Stimulated activated CD4-positive, alpha-beta T cell treated with anti-CD3 and anti-CD28 coated beads, Interleukin-15, amount 100 ng/mL, for 1 hour (primary cell): Measurements from ENCODE around the gene MLPH.
A peak's percentile ranks its signal among the peaks of the same experiment; 100 is the strongest.

Source experiments
- DNase-seq, 2 donors: peaks; one replicate each; pipeline ENCODE4 v3.0.0-alpha.2; 2020; ENCODE audit warnings: low read depth in 1 of 2, low spot score in 1 of 2

The MLPH gene

GRCh38 chr2:237475704-237476141 is 11.3 kb upstream of the MLPH start:
- DNase-seq, result peak in 1 of 2 donors; percentile 20

GRCh38 chr2:237478095-237478494 is 9.0 kb upstream of the MLPH start:
- no peak for DNase-seq

- no peak for DNase-seq
Measured at GRCh38 chr2:237478979-237479378, 8.1 kb upstream of the MLPH start.

- no peak for DNase-seq
Measured at GRCh38 chr2:237479747-237480146, 7.3 kb upstream of the MLPH start.

DNA sequence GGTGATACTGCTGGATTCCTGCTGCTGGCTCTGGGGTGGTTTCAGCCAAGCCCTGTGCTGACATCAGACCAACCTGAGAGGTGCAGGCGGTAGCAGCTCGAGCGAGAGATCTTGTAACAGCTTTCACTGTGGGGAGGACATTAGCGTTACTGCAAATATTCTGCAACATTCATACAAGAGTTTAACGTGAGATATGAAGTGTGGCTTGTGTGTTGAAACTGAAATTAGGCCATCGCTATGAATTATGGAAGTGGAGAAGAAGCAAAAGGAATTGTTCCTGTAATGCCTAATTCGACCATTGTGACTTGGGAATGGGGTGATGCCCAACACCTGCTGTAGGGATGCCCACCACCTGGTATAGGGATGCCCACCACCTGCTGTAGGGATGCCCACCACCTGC is 6.5 kb upstream of the MLPH start:
- DNase-seq, result no peak

- no peak for DNase-seq
Measured at GRCh38 chr2:237480988-237481525, 6.0 kb upstream of the MLPH start.

DNA sequence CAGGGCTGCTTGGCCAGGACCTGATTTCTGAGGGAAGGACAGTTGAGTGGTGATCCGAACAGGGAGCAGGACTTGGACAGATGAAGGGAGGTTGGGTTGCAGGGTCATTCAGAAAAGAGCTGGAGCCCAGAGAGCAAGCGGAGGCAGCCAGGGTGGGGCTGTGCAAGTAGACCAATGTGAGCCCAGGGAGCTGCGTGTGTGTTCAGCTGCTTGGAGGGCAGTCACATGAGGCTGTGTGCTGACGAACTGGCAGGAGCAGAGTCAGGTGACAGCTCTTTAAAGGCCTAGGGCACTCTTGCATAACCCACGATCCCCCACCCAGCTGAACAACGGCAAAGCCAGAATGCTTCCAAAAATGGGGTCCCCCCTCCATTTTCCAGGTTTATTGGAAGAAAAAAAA is 4.6 kb upstream of the MLPH start:
- no peak for DNase-seq

DNA sequence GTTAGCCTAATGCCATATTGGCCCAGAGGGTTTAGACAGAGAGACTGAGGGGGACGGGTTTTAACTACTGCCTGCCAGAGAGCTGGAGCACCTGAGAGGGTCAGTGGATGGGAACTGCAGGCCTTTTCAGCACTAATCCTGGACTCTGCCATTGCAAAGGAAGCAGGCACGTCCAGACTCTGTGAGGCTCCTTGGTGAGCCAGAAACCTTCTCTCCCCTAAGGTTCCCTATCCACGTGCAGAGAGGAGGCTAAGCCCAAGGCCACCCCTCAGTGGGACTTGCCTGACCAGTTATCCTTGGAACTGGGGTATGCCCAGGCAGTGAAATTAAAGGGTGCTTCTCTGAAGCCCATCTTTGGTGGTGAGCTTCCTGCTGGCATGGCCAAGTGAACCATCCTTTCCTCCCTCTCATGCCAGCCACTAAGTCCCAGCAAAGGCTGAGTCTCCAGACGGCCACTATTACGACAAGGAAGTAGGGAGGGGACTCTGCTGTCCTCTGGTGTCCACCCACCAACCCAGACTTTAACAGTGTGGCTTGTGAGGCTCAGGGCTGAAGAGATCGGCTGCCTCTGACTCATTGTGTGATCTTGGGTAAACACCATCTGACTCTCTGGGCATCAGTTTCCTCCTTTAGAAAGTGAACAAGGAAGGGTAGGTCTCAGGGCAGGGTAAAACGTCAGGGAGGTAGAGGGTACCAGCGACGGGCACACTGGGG is 3.9 kb upstream of the MLPH start:
- no peak for DNase-seq

- DNase-seq, result no peak
Measured at GRCh38 chr2:237485304-237485703, 1.7 kb upstream of the MLPH start.

- no peak for DNase-seq
Measured at GRCh38 chr2:237485844-237486243, 1.2 kb upstream of the MLPH start.

DNA sequence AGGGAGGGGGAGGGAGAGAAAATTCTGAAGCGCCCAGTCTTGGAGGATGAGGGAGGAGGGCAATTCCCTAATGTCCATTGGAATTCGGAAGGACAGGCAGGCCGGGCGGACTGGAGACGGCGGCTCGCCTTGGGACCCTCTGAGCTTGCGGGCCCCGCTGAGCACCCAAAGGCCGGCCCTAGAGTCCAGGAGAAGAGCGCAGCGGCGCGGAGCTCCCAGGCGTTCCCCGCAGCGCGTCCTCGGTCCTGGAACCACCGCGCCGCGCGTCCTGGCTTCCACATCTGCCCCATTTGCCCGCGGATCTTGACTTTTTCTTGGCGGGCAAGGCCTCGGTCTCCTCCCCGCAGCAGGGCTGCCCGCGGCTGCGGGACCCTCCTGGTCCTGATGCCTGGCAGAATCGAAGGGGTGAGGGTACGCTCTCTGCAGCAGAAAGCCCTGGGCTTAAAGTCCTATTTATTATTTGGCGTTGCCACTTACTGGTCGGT is 675 bp upstream of the MLPH start:
- no peak for DNase-seq

DNA sequence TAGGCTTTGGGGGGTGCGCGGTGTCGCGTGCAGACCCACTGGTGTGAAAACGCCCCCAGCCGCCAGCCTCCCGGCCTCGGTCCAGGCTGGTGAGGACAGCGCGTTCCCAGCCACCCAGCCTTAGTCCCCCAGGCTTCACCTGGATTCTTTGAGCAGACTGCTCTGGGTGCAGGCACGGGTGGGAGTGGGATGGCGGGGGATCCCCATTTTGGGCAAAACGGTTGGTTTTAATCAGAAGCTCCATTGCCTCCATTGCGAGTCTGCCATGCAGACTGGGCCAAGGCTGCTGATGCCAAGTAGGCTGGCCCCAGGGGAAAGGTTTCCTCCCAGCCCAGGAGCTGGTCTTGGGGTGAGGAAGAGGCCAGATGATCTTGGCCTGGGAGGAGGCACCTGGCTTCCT is 445 bp downstream of the MLPH start:
- no peak for DNase-seq

DNA sequence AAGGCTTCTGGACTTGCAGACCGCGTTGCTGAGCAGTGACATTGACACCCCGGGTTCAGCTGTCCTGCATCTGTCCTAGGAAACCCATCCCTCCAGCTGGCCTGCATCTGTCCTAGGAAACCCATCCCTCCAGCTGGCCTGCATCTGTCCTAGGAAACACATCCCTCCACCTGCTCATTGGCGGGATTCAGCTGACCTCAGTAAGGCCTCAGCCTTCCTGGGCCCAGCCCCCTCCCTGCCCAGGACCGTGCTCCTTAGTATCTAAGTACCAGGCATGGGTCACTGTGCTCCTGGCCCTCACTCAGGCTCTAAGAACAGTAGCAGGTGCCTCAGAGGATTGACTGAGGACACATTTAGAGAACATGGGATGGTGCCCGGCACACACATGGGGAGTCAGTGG is 1.2 kb downstream of the MLPH start:
- DNase-seq, result no peak

- no peak for DNase-seq
Measured at GRCh38 chr2:237488901-237489860, 2.1 kb downstream of the MLPH start.

GRCh38 chr2:237490009-237490711 is 3.1 kb downstream of the MLPH start:
- DNase-seq, result no peak

GRCh38 chr2:237490795-237491194 is 3.7 kb downstream of the MLPH start:
- DNase-seq, result no peak

- no peak for DNase-seq
Measured at GRCh38 chr2:237491515-237492118, 4.6 kb downstream of the MLPH start.

DNA sequence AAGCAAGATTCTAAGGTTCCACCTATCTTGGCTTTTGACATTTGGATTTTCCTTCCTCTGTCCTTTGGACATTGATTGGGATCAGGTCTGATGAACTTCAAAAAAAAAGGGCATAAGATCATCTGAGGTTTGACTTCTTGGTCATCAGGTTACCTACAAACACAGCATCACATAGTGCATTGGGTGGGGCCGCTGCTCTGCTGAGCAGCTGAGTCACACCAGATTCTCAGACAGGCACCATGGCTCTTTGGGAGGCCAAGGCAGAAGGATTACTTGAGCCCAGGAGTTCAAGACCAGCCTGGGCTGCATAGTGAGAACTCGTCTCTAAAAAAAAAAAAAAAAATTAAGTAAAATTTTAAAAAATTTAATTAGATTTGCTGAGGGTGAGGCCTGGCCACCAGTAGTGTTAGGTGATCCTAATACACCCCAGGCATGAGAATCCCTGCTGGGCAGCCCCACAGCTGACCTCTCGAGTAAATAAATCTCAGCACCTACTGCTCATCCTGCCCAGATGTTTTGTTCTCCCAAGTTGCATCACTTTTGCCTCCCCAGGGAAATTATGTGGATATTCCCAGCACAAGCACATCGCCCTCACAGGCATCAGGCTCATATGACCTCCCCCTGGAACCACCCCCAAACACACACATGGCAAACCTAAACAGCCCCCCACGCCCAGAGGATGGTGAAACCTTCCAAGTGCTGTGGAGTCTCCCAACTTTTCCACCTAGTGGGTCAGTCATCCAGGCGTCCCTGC is 5.3 kb downstream of the MLPH start:
- DNase-seq, result no peak

GRCh38 chr2:237494066-237494465 is 7.0 kb downstream of the MLPH start:
- no peak for DNase-seq

DNA sequence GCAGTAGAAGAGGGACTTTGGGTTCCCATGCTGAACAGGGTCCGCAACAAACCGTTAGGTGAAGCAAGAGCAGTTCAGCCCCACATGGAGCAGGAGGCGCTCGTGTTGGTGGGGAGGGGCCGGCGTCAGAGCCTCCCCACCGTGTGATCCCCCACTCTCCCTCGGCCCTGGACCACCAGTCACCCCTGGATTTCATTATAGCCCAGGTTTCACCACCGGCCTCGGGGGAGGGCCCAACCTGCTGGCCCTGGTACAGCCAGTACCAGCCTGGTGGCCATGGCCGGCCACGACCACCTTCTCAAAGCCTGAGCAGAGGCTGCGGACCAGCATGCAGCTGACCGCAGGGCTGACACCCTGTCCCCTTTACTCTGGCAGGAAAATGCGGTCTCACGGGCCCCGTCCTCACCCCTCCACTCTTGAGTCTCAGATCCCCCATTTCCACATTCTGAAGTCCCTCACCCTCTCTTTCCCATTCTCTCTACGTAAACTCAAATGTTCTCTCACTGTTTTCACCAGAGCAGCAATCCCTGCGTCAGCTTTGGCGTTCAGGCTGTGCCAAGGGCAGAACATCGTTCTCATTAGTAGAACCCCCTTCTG is 8.6 kb downstream of the MLPH start:
- no peak for DNase-seq
